GM18511 (cell line): ENCODE measurements around the gene GSTO2.

Experiments
- ATAC-seq: cut with Tn5 transposase; IDR thresholded peaks from one replicate; pipeline ENCODE4 v1.9.1; 2021; ENCODE audit warnings: mild to moderate bottlenecking, moderate library complexity; ENCODE audit not compliant: unreplicated experiment

Gene GSTO2

DNA sequence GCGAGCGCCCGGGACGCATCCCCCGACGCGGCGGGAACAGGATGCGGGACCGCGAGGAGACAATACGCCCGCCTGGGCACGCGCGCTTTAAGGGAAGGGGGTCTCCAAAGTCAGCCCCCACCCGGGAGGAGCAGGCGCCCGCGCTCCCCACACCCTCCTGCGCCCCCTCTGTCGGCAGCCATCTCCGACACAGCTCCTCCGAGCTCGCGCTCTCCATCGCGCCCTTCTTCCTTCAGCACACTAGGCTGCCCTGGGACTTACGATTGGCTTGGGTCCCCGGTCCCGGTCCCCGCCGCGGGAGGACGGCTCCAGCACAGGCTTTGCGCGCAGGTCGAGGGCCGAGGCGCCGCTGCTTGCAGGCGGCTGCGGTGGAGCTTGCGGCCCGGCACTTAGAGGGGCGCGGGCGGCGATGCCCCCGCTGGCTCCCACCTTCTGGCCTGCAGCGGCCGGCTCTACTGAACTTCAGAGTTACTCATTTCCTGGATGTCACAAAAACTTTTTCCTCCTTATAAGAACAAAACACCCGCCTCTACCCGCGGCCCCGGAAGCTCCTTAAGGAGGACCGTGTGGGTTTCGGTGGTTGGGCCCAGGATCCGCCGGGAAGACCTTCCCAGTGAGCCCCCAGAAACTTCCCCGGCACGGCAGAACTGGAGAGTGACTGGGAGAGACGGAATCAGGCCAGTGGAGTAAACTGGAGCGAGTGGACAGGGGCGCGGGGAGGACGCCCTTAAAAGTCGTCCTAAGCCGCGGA, 69.2 kb downstream of the GSTO2 start, which contains the start of gene ITPRIP:
Gene ITPRIP (minus strand): TSS at position 481 of the 751 bp plus-strand sequence. CDS start 22,414 bp downstream, outside the sequence.
- ATAC-seq: peak; percentile 80

GRCh38 chr10:104339469-104340110, 70.6 kb downstream of the GSTO2 start:
- no peak for ATAC-seq

GRCh38 chr10:104340111-104340526, 71.1 kb downstream of the GSTO2 start:
- ATAC-seq: no peak

GRCh38 chr10:104340641-104341040, 71.7 kb downstream of the GSTO2 start:
- no peak for ATAC-seq

GRCh38 chr10:104342941-104343411, 74.0 kb downstream of the GSTO2 start:
- no peak for ATAC-seq

GRCh38 chr10:104344219-104344618, 75.2 kb downstream of the GSTO2 start:
- no peak for ATAC-seq

- ATAC-seq: no peak
Measured at GRCh38 chr10:104345515-104345914, 76.5 kb downstream of the GSTO2 start.

GRCh38 chr10:104345941-104346340, 77.0 kb downstream of the GSTO2 start:
- ATAC-seq: no peak

- ATAC-seq: no peak
Measured at GRCh38 chr10:104347295-104348045, 78.5 kb downstream of the GSTO2 start.

GRCh38 chr10:104348601-104349000, 79.6 kb downstream of the GSTO2 start:
- no peak for ATAC-seq

- peak; percentile 52 for ATAC-seq
Measured at GRCh38 chr10:104349623-104350126, 80.7 kb downstream of the GSTO2 start.

GRCh38 chr10:104350127-104350635, 81.2 kb downstream of the GSTO2 start:
- ATAC-seq: peak; percentile 47

DNA sequence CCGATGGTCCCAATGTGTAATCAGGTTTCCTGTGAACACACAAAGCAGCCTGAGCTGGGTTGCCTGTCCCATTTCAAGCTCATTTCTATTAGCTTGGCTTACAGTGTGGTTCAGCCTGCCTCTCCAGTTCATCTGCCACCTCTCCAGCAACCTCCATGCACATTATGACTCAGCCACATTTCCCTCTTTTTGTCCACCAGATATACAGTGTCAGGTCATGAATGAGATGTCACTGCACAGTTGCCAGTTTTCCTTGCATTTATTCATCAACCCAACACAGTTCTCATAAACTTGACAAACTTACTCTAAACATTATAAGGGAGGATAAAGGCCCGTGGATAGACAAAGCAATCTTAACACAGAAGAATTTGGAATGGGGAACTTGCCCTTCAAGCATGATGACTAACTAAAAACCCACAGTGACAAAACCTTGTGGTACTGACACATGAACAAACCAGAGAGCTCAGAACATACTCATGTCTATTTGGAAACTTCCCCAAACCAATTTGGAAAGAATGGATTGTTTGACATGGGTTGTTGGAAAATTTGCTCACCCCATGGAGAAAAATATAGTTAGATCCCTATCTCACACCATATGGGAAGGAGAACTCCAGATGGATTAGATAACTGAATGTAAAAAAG, 82.2 kb downstream of the GSTO2 start:
- peak; percentile 17 for ATAC-seq

DNA sequence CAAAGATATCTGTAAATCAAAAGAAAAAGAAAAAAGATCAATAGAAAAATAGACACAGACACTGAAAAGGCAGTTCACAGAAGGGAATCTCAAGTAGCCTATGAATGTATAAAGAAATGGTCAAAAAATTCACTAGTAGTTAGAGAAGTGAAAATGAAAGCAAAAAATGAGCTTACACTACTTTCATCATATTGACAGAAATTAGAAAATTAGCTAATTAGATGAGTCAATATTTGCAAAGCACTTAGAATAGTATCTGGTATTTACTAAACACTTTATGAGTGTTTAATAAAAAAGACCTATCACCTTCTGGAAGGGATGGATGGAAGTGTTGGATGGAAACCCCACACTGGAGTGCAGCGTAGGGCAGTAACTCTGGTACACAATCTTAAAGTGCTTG, 82.9 kb downstream of the GSTO2 start:
- peak; percentile 23 for ATAC-seq

GRCh38 chr10:104353325-104354048, 84.5 kb downstream of the GSTO2 start, which contains the start of gene CFAP58:
Gene CFAP58, plus strand, starts transcription at chr10:104353833. Its CDS starts 65 bp downstream, at chr10:104353898.
- ATAC-seq: peak; percentile 64
